HCT116 (cell line): Measurements from ENCODE around the gene ACYP2. TPM values are rescaled to one million over a fixed set of nuclear protein-coding genes. Genes with fewer than 3 reads are reported as not detected.

Experiments
- ATAC-seq: fragments of 200-7000 bp; cut with Tn5 transposase; 2 replicates; pipeline ENCODE4 v1.9.1; 2020; ENCODE audit warnings: mild to moderate bottlenecking, moderate library complexity
- BruUV-seq: library from RNA; stranded (reverse); fragments of 400-500 nt; replicated peaks from 2 replicates; lab custom pipeline; 2021; lab: Mats Ljungman, UMichigan
- CTCF ChIA-PET: fragments of 300-600 bp; sonication (Branson Sonifier 250); formaldehyde crosslinking; loops from one replicate; lab custom pipeline; 2021; ENCODE audit warnings: antibody characterized with exemption; lab: Charles Lee
- POLR2A ChIA-PET: fragments of 300-600, 350-600 bp; sonication (Branson Sonifier 250); formaldehyde crosslinking; loops from one replicate; lab custom pipeline; 2021; ENCODE audit warnings: antibody characterized with exemption; lab: Charles Lee
- RAD21 ChIA-PET, 2 experiments: fragments of 300-600 bp; sonication (Branson Sonifier 250); formaldehyde crosslinking; loops; one replicate each; lab custom pipeline; 2023; ENCODE audit warnings: low total read pairs in 2 of 2; ENCODE audit not compliant: uncharacterized antibody in 2 of 2, unreplicated experiment in 2 of 2, low non-redundant PET in 1 of 2; lab: Charles Lee
- DNase-seq: peaks from one replicate; pipeline ENCODE4 v3.0.0-alpha.2; 2010; ENCODE audit warnings: low read depth, low spot score
- H2AFZ ChIP-seq: fragments of 200-600 bp; shearing (Covaris generic), sonication (generic); 2 replicates; pipeline ENCODE4 v1.6.1; 2017; ENCODE audit warnings: low read depth, mixed run types, mixed read lengths, antibody characterized with exemption, low read length; ENCODE audit not compliant: poor library complexity, severe bottlenecking
- H3K27ac ChIP-seq: 2 replicates; pipeline ENCODE4 v1.5.1; 2012; ENCODE audit warnings: low read depth, low read length
- H3K27me3 ChIP-seq: fragments of 200-600 bp; sonication (generic); 2 replicates; pipeline ENCODE4 v1.6.1; 2016; ENCODE audit warnings: mixed run types, low read length, mixed read lengths; ENCODE audit not compliant: insufficient read depth
- H3K36me3 ChIP-seq, 2 experiments: fragments of 200-500 bp in 1 of 2; fragments of 200-600 bp in 1 of 2; sonication (Bioruptor generic) in 1 of 2; sonication (generic) in 1 of 2; 2 replicates each; pipeline versions ENCODE4 v1.5.1 to v1.6.1; 2014 to 2016; ENCODE audit warnings: low read length in 2 of 2, inconsistent platforms in 1 of 2, mixed read lengths in 1 of 2, mixed run types in 1 of 2; ENCODE audit not compliant: insufficient read depth in 2 of 2, control insufficient read depth in 1 of 2
- H3K4me1 ChIP-seq, 2 experiments: fragments of 200-600 bp in 1 of 2; sonication (generic) in 1 of 2; 2 replicates each; pipeline versions ENCODE4 v1.5.1 to v1.6.1; 2012 to 2017; ENCODE audit warnings: low read length in 2 of 2, inconsistent platforms in 1 of 2, mild to moderate bottlenecking in 1 of 2, mixed read lengths in 1 of 2, mixed run types in 1 of 2, moderate library complexity in 1 of 2; ENCODE audit not compliant: insufficient read depth in 2 of 2, control insufficient read depth in 1 of 2
- H3K4me2 ChIP-seq: fragments of 200-600 bp; sonication (generic); 2 replicates; pipeline ENCODE4 v1.6.1; 2017; ENCODE audit warnings: mixed run types, low read length, mixed read lengths
- H3K4me3 ChIP-seq, 2 experiments: fragments of 200-600 bp in 1 of 2; sonication (generic) in 1 of 2; replicated peaks in 1 of 2; 2 replicates each; pipeline ENCODE4 v1.5.1; 2011 to 2016; ENCODE audit warnings: low read length in 2 of 2, control low read depth in 1 of 2, low read depth in 1 of 2, mild to moderate bottlenecking in 1 of 2, mixed read lengths in 1 of 2, mixed run types in 1 of 2
- H3K79me2 ChIP-seq: fragments of 200-600 bp; sonication (generic); 2 replicates; pipeline ENCODE4 v1.6.1; 2017; ENCODE audit warnings: mild to moderate bottlenecking, mixed run types, low read length, moderate library complexity, mixed read lengths; ENCODE audit not compliant: insufficient read depth
- H3K9ac ChIP-seq: fragments of 200-600 bp; sonication (generic); 2 replicates; pipeline ENCODE4 v1.6.1; 2016; ENCODE audit warnings: low read length, mixed read lengths
- H3K9me2 ChIP-seq: fragments of 200-600 bp; sonication (generic), shearing (Covaris generic); 2 replicates; pipeline ENCODE4 v1.6.1; 2017; ENCODE audit warnings: mixed run types, mild to moderate bottlenecking, moderate library complexity; ENCODE audit not compliant: insufficient read depth
- H3K9me3 ChIP-seq, 2 experiments: fragments of 200-500 bp in 1 of 2; fragments of 200-600 bp in 1 of 2; sonication (Bioruptor generic) in 1 of 2; sonication (generic) in 1 of 2; 2 replicates each; pipeline ENCODE4 v1.6.1; 2014 to 2017; ENCODE audit warnings: low read length in 2 of 2, mixed read lengths in 2 of 2, inconsistent platforms in 1 of 2, low read depth in 1 of 2, mild to moderate bottlenecking in 1 of 2, mixed run types in 1 of 2, moderate library complexity in 1 of 2; ENCODE audit not compliant: control insufficient read depth in 1 of 2, insufficient read depth in 1 of 2
- H4K20me1 ChIP-seq: fragments of 200-600 bp; sonication (generic), shearing (Covaris generic); 2 replicates; pipeline ENCODE4 v1.6.1; 2017; ENCODE audit warnings: mixed run types, mild to moderate bottlenecking, moderate library complexity; ENCODE audit not compliant: insufficient read depth
- CBX3 ChIP-seq: IDR thresholded peaks from 2 replicates; pipeline ENCODE4 v1.6.1; 2012; ENCODE audit warnings: low read depth
- FOSL1 ChIP-seq: IDR thresholded peaks from 2 replicates; pipeline ENCODE4 v1.6.1; 2012; ENCODE audit warnings: low read depth
- JUND ChIP-seq: IDR thresholded peaks from 2 replicates; pipeline ENCODE4 v1.6.1; 2012
- SP1 ChIP-seq: IDR thresholded peaks from 2 replicates; pipeline ENCODE4 v1.6.1; 2012; ENCODE audit warnings: low read depth
- YY1 ChIP-seq: IDR thresholded peaks from 2 replicates; pipeline ENCODE4 v1.6.1; 2011; ENCODE audit warnings: low read length, low read depth, moderate library complexity, mild to moderate bottlenecking; ENCODE audit not compliant: insufficient replicate concordance; ENCODE audit errors: extremely low read depth
- ZBTB33 ChIP-seq: IDR thresholded peaks from 2 replicates; pipeline ENCODE4 v1.6.1; 2011; ENCODE audit warnings: mild to moderate bottlenecking, low read length, moderate library complexity; ENCODE audit not compliant: insufficient replicate concordance; ENCODE audit errors: extremely low read depth
- intact Hi-C: fragments of 100-400 bp; cut with micrococcal nuclease; formaldehyde crosslinking; loops from 2 replicates; pipeline ENCODE4 v1.10.0; 2022
- total RNA-seq: library from RNA; stranded (reverse); gene quantifications from one replicate; pipeline ENCODE4 v1.2.1, GENCODE V29; 2021; ENCODE audit not compliant: unreplicated experiment

ACYP2 gene
- total RNA-seq, 1 experiment from 2014 or later: 9.4 TPM

GRCh38 chr2:54310311-54310710 lies 194.9 kb downstream of the ACYP2 start:
- H3K4me1 ChIP-seq: peaks cover 0 to 7% of the 10 kb centered on the region in 2 experiments; a peak in 1 of 4 replicates
- no peak overlapping the region for H2AFZ ChIP-seq
- no TSS peak for BruUV-seq
- DNase-seq: no peak
- H3K4me2 ChIP-seq: no peak overlapping the region; the same call in 1 of the 2 replicates
- intact Hi-C loops: no loop called here
- POLR2A ChIA-PET: no interaction called here
- no peaks in the 10 kb centered on the region for H3K79me2 ChIP-seq
- no peak overlapping the region for H3K9ac ChIP-seq
- no peak overlapping the region for H3K4me3 ChIP-seq
- H3K9me3 ChIP-seq: no peaks in the 10 kb centered on the region
- TF ChIP-seq FOSL1 (peak; percentile 26; the same call in 1 of the 2 replicates), CBX3 (no peak)
- TF ChIP-seq, all 23 proteins: peak for 1
- Histone ChIP-seq H3K9me2 (no peaks in the 10 kb centered on the region), H3K27me3 (no peaks in the 10 kb centered on the region), H3K36me3 (no peaks in the 10 kb centered on the region), H3K27ac (no peak overlapping the region), H4K20me1 (no peaks in the 10 kb centered on the region)
- RAD21 ChIA-PET: interaction anchor here in 1 of 2 experiments (0.7 kb wide), 1 partner anchor 52 kb away, joined by 5 read pairs; no protein-coding TSS in a partner anchor
- CTCF ChIA-PET: no interaction called here
- ATAC-seq: no peak; the same call in 1 of the 2 replicates

GRCh38 chr2:54310961-54311360 lies 195.5 kb downstream of the ACYP2 start:
- ChIA-PET POLR2A (no interaction called here), CTCF (no interaction called here), RAD21 (interaction anchor here in 1 of 2 experiments (0.7 kb wide), 1 partner anchor 53 kb away, joined by 5 read pairs; no protein-coding TSS in a partner anchor)
- Histone ChIP-seq H3K9ac (no peak overlapping the region), H3K4me1 (peaks cover 0 to 7% of the 10 kb centered on the region in 2 experiments; a peak in 1 of 4 replicates), H2AFZ (no peak overlapping the region), H3K4me2 (no peak overlapping the region), H3K79me2 (no peaks in the 10 kb centered on the region), H3K4me3 (no peak overlapping the region), H3K27me3 (no peaks in the 10 kb centered on the region), H3K9me2 (no peaks in the 10 kb centered on the region), H3K27ac (no peak overlapping the region), H3K9me3 (no peaks in the 10 kb centered on the region), H3K36me3 (no peaks in the 10 kb centered on the region), H4K20me1 (no peaks in the 10 kb centered on the region)
- DNase-seq (no peak), ATAC-seq (no peak)
- TF ChIP-seq YY1 (no peak), JUND (no peak), ZBTB33 (no peak), SP1 (no peak)
- intact Hi-C loops: no loop called here
- BruUV-seq: no TSS peak
